MM.1S (cell line): ENCODE data around the gene ROCK2.

Source experiments
- DNase-seq: peaks from one replicate; pipeline ENCODE4 v3.0.0-alpha.2; 2015
- H2AFZ ChIP-seq: fragments of 300-600 bp; sonication (generic); 2 replicates; pipeline ENCODE4 v1.6.0; 2016; ENCODE audit warnings: antibody characterized with exemption, low read length
- H3F3A ChIP-seq: fragments of 300-600 bp; sonication (generic); 2 replicates; pipeline ENCODE4 v1.6.1; 2016; ENCODE audit warnings: mild to moderate bottlenecking, antibody characterized with exemption, low read length, moderate library complexity, mixed read lengths; ENCODE audit not compliant: insufficient read depth
- H3K27ac ChIP-seq: fragments of 300-600 bp; sonication (generic); 2 replicates; pipeline ENCODE4 v1.5.1; 2016; ENCODE audit warnings: mild to moderate bottlenecking, low read length
- H3K27me3 ChIP-seq: fragments of 300-600 bp; sonication (generic); replicated peaks from 2 replicates; pipeline ENCODE4 v1.6.0; 2016; ENCODE audit warnings: low read length; ENCODE audit not compliant: insufficient read depth
- H3K36me3 ChIP-seq: fragments of 300-600 bp; sonication (generic); replicated peaks from 2 replicates; pipeline ENCODE4 v1.6.1; 2016; ENCODE audit warnings: mild to moderate bottlenecking, low read length, mixed read lengths; ENCODE audit not compliant: insufficient read depth
- H3K4me1 ChIP-seq: fragments of 300-600 bp; sonication (generic); 2 replicates; pipeline ENCODE4 v1.6.1; 2016; ENCODE audit warnings: low read length, mixed read lengths
- H3K4me2 ChIP-seq: fragments of 300-600 bp; sonication (generic); 2 replicates; pipeline ENCODE4 v1.6.0; 2016; ENCODE audit warnings: low read depth, low read length
- H3K4me3 ChIP-seq: fragments of 300-600 bp; sonication (generic); 2 replicates; pipeline ENCODE4 v1.5.1; 2016; ENCODE audit warnings: low read length, mixed read lengths
- H3K79me2 ChIP-seq: fragments of 300-600 bp; sonication (generic); 2 replicates; pipeline ENCODE4 v1.6.1; 2016; ENCODE audit warnings: mixed run types, low read length, mixed read lengths
- H3K9ac ChIP-seq: fragments of 300-600 bp; sonication (generic); 2 replicates; pipeline ENCODE4 v1.6.1; 2016; ENCODE audit warnings: low read length, mixed read lengths
- H3K9me2 ChIP-seq: fragments of 300-600 bp; sonication (generic); replicated peaks from 2 replicates; pipeline ENCODE4 v1.6.1; 2016; ENCODE audit warnings: mild to moderate bottlenecking, low read length, mixed read lengths; ENCODE audit not compliant: insufficient read depth
- H3K9me3 ChIP-seq: fragments of 300-600 bp; sonication (generic); replicated peaks from 2 replicates; pipeline ENCODE4 v1.6.1; 2016; ENCODE audit warnings: mild to moderate bottlenecking, low read length, mixed read lengths; ENCODE audit not compliant: insufficient read depth
- H4K20me1 ChIP-seq: fragments of 300-600 bp; sonication (generic); 2 replicates; pipeline ENCODE4 v1.6.1; 2016; ENCODE audit warnings: mild to moderate bottlenecking, low read length, moderate library complexity, mixed read lengths; ENCODE audit not compliant: insufficient read depth
- CTCF ChIP-seq: fragments of 300-600 bp; sonication (generic); IDR thresholded peaks from 2 replicates; pipeline ENCODE4 v1.5.1; 2016; ENCODE audit warnings: antibody characterized with exemption, low read length, mixed read lengths
- EZH2 ChIP-seq: fragments of 300-600 bp; sonication (generic); optimal IDR thresholded peaks from 2 replicates; pipeline ENCODE3; 2017; ENCODE audit warnings: low read depth, mild to moderate bottlenecking, antibody characterized with exemption, low read length, mixed read lengths
- EZH2phosphoT487 ChIP-seq: fragments of 300-600 bp; sonication (generic); IDR thresholded peaks from 2 replicates; pipeline ENCODE4 v1.6.1; 2018; ENCODE audit warnings: antibody characterized with exemption, low read length

ROCK2 gene

GRCh38 chr2:11385847-11386246 is 41.4 kb upstream of the ROCK2 start:
- H3K9me3 ChIP-seq, result no peaks in the 10 kb centered on the region
- no peaks in the 10 kb centered on the region for H3F3A ChIP-seq
- H3K27me3 ChIP-seq, result no peaks in the 10 kb centered on the region
- no peaks in the 10 kb centered on the region for H3K79me2 ChIP-seq
- H3K36me3 ChIP-seq, result no peaks in the 10 kb centered on the region
- no peaks in the 10 kb centered on the region for H4K20me1 ChIP-seq
- H3K9ac ChIP-seq, result no peak overlapping the region
- no peak for TF ChIP-seq EZH2phosphoT487
- TF ChIP-seq EZH2, result no peak
- no peak for TF ChIP-seq CTCF
- no peak overlapping the region for H3K4me2 ChIP-seq
- H3K27ac ChIP-seq, result no peak overlapping the region
- no peak overlapping the region for H3K4me3 ChIP-seq
- H2AFZ ChIP-seq, result no peak overlapping the region
- peaks cover 5% of the 10 kb centered on the region; the same call in 1 of the 2 replicates for H3K4me1 ChIP-seq
- DNase-seq, result no peak
- no peaks in the 10 kb centered on the region for H3K9me2 ChIP-seq

GRCh38 chr2:11385216-11385615 is 40.8 kb upstream of the ROCK2 start:
- H3K27me3 ChIP-seq, result no peaks in the 10 kb centered on the region
- no peaks in the 10 kb centered on the region for H4K20me1 ChIP-seq
- H3F3A ChIP-seq, result no peaks in the 10 kb centered on the region
- no peaks in the 10 kb centered on the region for H3K9me2 ChIP-seq
- H3K9ac ChIP-seq, result no peak overlapping the region
- H3K36me3 ChIP-seq, result no peaks in the 10 kb centered on the region
- H3K4me2 ChIP-seq, result no peak overlapping the region
- H3K27ac ChIP-seq, result no peak overlapping the region
- no peak overlapping the region for H3K4me3 ChIP-seq
- no peak for TF ChIP-seq EZH2
- TF ChIP-seq EZH2phosphoT487, result no peak
- no peak for TF ChIP-seq CTCF
- H2AFZ ChIP-seq, result no peak overlapping the region
- H3K4me1 ChIP-seq, result peaks cover 5% of the 10 kb centered on the region; the same call in 1 of the 2 replicates
- no peaks in the 10 kb centered on the region for H3K79me2 ChIP-seq
- H3K9me3 ChIP-seq, result no peaks in the 10 kb centered on the region
- no peak for DNase-seq

GRCh38 chr2:11379558-11379957 is 35.1 kb upstream of the ROCK2 start:
- Histone ChIP-seq H3K36me3 (no peaks in the 10 kb centered on the region), H2AFZ (no peak overlapping the region), H3K4me3 (no peak overlapping the region), H3K27me3 (no peaks in the 10 kb centered on the region), H3K4me2 (no peak overlapping the region), H3K4me1 (peaks cover 20% of the 10 kb centered on the region), H3K9me2 (no peaks in the 10 kb centered on the region), H3K79me2 (no peaks in the 10 kb centered on the region), H4K20me1 (no peaks in the 10 kb centered on the region), H3F3A (peaks cover 21% of the 10 kb centered on the region; the same call in 1 of the 2 replicates), H3K27ac (no peak overlapping the region), H3K9ac (no peak overlapping the region), H3K9me3 (no peaks in the 10 kb centered on the region)
- TF ChIP-seq EZH2 (no peak), EZH2phosphoT487 (no peak), CTCF (no peak)
- no peak for DNase-seq
